Smooth muscle cell (in vitro differentiated cells): ENCODE measurements around the gene TERT. TPM values are rescaled to one million over a fixed set of nuclear protein-coding genes. Genes with fewer than 3 reads are reported as not detected.

Source experiments
- DNase-seq: peaks from one replicate; lab custom pipeline; 2025; ENCODE audit not compliant: unreplicated experiment; lab: John Stamatoyannopoulos, UW
- H2AFZ ChIP-seq: fragments of 200-600 bp; sonication (generic); 2 replicates; pipeline ENCODE4 v1.6.0; 2016; ENCODE audit warnings: antibody characterized with exemption, low read depth, mild to moderate bottlenecking
- H3F3A ChIP-seq: fragments of 200-600 bp; sonication (generic); 2 replicates; pipeline ENCODE4 v1.6.0; 2017; ENCODE audit warnings: antibody characterized with exemption, low read depth
- H3K27ac ChIP-seq: fragments of 200-600 bp; sonication (generic); 2 replicates; pipeline ENCODE4 v1.5.1; 2016; ENCODE audit warnings: low read depth, mild to moderate bottlenecking
- H3K27me3 ChIP-seq: fragments of 200-600 bp; sonication (generic); 2 replicates; pipeline ENCODE4 v1.6.1; 2016; ENCODE audit warnings: low read depth, mild to moderate bottlenecking
- H3K36me3 ChIP-seq: fragments of 200-600 bp; sonication (generic); 2 replicates; pipeline ENCODE4 v1.5.1; 2016; ENCODE audit warnings: low read depth
- H3K4me1 ChIP-seq: fragments of 200-600 bp; sonication (generic); 2 replicates; pipeline ENCODE4 v1.5.1; 2016; ENCODE audit warnings: low read depth
- H3K4me2 ChIP-seq: fragments of 200-600 bp; sonication (generic); 2 replicates; pipeline ENCODE4 v1.6.0; 2016; ENCODE audit warnings: mild to moderate bottlenecking
- H3K4me3 ChIP-seq: fragments of 200-600 bp; sonication (generic); 2 replicates; pipeline ENCODE4 v1.5.1; 2016; ENCODE audit warnings: mild to moderate bottlenecking
- H3K79me2 ChIP-seq: fragments of 200-600 bp; sonication (generic); 2 replicates; pipeline ENCODE4 v1.6.0; 2016; ENCODE audit warnings: low read depth, mild to moderate bottlenecking
- H3K9ac ChIP-seq: fragments of 200-600 bp; sonication (generic); 2 replicates; pipeline ENCODE4 v1.6.0; 2016; ENCODE audit warnings: low read depth
- H3K9me3 ChIP-seq: fragments of 200-600 bp; sonication (generic); replicated peaks from 2 replicates; pipeline ENCODE4 v1.5.1; 2016; ENCODE audit warnings: low read depth
- H4K20me1 ChIP-seq: fragments of 200-600 bp; sonication (generic); 2 replicates; pipeline ENCODE4 v1.6.0; 2016; ENCODE audit warnings: low read depth
- WGBS: methylation state at CpG from one replicate; pipeline ENCODE4 v1.1.7; 2016; ENCODE audit warnings: low lambda C conversion rate; 5-methylcytosine and 5-hydroxymethylcytosine counted together
- polyA plus RNA-seq: library from polyadenylated mRNA; unstranded; fragments of >200 nt; fragmentation: Nextera tagmentation; extraction: Ambion mirVana; gene quantifications from 2 replicates; pipeline ENCODE4 v1.2.1, GENCODE V29; 2016
- total RNA-seq: library from RNA; depleted of rRNA; stranded (reverse); fragments of >200 nt; gene quantifications from 2 replicates; pipeline ENCODE4 v1.2.3, GENCODE V29; 2014
- TF ChIP-seq, protein P1 (sequence below): fragments of 200-600 bp; sonication (generic); IDR thresholded peaks from 2 replicates; pipeline ENCODE4 v1.5.1; 2017; ENCODE audit warnings: borderline replicate concordance, mild to moderate bottlenecking, antibody characterized with exemption; ENCODE audit not compliant: insufficient read depth, poor library complexity, severe bottlenecking

The TERT gene
- total and polyA plus RNA-seq, 2 experiments from 2014 or later, result not detected

DNA sequence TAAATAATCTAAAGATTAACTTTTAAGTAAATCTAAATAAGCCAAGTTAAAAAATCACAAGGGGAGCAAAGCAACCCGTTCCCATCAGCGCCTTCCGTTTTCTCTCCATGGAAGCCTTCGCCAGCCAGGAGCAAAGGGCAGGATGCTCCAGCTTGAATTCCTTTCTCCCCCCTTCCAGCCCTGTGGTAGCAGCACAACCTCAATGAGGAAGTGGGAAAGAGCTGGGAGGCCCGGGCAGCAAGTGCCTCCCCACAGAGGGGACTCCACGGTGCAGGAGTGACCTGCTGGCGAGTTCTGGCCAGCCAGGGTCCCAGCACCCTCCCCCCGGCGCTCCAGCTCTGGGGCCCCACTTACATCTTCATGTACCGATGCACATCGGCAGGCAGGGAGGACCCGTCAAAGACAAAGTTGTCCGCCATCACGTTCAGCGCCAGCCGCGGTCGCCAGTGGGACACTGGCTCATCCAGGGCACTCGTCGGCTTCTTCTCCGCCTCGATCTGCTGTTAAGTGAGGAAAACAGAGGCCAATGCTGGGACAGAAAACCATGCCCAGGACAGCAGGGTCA is 43.7 kb upstream of the TERT start:
- H3K36me3 ChIP-seq, result no peaks in the 10 kb centered on the region
- TF ChIP-seq, protein P1, sequence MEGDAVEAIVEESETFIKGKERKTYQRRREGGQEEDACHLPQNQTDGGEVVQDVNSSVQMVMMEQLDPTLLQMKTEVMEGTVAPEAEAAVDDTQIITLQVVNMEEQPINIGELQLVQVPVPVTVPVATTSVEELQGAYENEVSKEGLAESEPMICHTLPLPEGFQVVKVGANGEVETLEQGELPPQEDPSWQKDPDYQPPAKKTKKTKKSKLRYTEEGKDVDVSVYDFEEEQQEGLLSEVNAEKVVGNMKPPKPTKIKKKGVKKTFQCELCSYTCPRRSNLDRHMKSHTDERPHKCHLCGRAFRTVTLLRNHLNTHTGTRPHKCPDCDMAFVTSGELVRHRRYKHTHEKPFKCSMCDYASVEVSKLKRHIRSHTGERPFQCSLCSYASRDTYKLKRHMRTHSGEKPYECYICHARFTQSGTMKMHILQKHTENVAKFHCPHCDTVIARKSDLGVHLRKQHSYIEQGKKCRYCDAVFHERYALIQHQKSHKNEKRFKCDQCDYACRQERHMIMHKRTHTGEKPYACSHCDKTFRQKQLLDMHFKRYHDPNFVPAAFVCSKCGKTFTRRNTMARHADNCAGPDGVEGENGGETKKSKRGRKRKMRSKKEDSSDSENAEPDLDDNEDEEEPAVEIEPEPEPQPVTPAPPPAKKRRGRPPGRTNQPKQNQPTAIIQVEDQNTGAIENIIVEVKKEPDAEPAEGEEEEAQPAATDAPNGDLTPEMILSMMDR, result no peak
- 97% methylated on average over 22 of the region's 22 CpGs for WGBS

DNA sequence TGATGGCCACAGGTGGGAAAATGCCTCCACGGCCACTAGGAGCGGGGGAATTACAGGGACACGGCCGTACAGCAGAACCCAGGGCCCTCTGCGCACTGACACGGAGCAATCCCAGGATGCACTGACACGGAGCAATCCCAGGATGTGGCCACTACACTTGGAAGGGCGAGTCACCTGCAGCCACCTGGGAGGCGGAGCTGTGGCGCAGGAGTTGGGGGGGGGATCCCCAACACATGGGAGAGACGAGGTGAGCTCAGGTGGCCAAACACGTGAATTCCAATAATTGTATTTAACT is 43.3 kb upstream of the TERT start:
- DNase-seq, result no peak
- WGBS, result 95% methylated on average over 12 of the region's 12 CpGs
- Histone ChIP-seq H3F3A (no peaks in the 10 kb centered on the region), H3K4me1 (no peaks in the 10 kb centered on the region), H3K9me3 (no peaks in the 10 kb centered on the region), H4K20me1 (no peaks in the 10 kb centered on the region), H3K27ac (no peak overlapping the region), H3K4me2 (no peak overlapping the region), H3K27me3 (no peaks in the 10 kb centered on the region), H3K4me3 (no peak overlapping the region), H3K9ac (no peak overlapping the region), H2AFZ (no peak overlapping the region), H3K36me3 (no peaks in the 10 kb centered on the region), H3K79me2 (peaks cover 5% of the 10 kb centered on the region)
- TF ChIP-seq, protein P1, result no peak

More for the DNA sequence above, 43.7 kb upstream of the TERT start:
- H3K4me2 ChIP-seq, result no peak overlapping the region
- no peak overlapping the region for H3K4me3 ChIP-seq
- no peak for DNase-seq
- H2AFZ ChIP-seq, result no peak overlapping the region
- no peaks in the 10 kb centered on the region for H3K27me3 ChIP-seq
- H3K9ac ChIP-seq, result no peak overlapping the region
- no peak overlapping the region for H3K27ac ChIP-seq
- no peaks in the 10 kb centered on the region for H4K20me1 ChIP-seq
- no peaks in the 10 kb centered on the region for H3F3A ChIP-seq
- H3K9me3 ChIP-seq, result no peaks in the 10 kb centered on the region
- peaks cover 10% of the 10 kb centered on the region for H3K79me2 ChIP-seq
- H3K4me1 ChIP-seq, result peaks cover 2% of the 10 kb centered on the region

DNA sequence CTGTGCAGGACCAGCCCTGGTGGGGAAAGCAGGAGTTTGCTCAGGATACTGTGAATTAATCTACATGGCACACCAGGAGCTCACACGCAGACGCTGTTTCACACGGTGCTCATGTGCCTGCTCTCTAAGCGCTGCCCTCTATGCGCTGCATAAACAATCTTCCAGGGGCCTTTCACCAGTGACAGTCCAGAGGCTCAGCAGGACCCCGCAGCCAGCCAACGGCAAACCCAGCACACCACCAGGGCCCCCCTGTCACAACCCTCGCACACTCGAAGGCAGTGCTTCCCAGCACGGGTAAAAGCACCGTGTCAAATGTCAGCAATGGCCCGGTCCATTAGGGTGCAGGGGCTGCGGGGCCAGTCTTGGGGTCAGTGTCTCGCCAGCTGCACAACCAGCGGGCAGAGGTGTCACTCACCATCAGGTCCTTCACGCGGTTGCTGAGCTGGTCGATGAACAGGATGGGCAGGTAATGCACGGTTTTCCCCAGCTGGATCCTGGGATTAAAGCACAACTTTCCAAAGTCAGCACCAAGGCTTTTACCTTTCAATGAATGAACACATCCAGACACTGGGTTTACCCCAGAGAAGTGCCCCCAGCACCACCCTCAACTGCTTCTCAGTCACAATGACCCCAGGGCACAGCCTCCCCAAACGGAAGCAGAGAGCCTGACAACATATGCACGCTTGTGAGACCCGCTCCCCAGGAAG is 42.8 kb upstream of the TERT start:
- Histone ChIP-seq H3K4me3 (no peak overlapping the region), H3K79me2 (peaks cover under 1% of the 10 kb centered on the region), H3K9me3 (no peaks in the 10 kb centered on the region), H3K27me3 (no peaks in the 10 kb centered on the region), H3K4me1 (no peaks in the 10 kb centered on the region), H3K9ac (no peak overlapping the region), H4K20me1 (no peaks in the 10 kb centered on the region), H3K27ac (no peak overlapping the region), H3K4me2 (no peak overlapping the region), H2AFZ (no peak overlapping the region), H3K36me3 (no peaks in the 10 kb centered on the region), H3F3A (no peaks in the 10 kb centered on the region)
- 97% methylated on average over 22 of the region's 22 CpGs for WGBS
- TF ChIP-seq, protein P1, result no peak
- DNase-seq, result no peak
